ENCODE data around the gene IFNAR2.

- TF ChIP-seq CTCF (IDR thresholded peaks at IDR 0.05) = no peak
- no peak for TF ChIP-seq POLR2A (IDR thresholded peaks at IDR 0.05)
- no peak for TF ChIP-seq EP300 (IDR thresholded peaks at IDR 0.05)
- TF ChIP-seq POLR2AphosphoS5 (IDR thresholded peaks at IDR 0.05) = no peak
These were observed 28.7 kb downstream of the IFNAR2 start for GRCh38 chr21:33258475-33258874.
